HEK293 (cell line): ENCODE measurements around the gene STX1B.
"Not testable (repeated sequence)": the region's sequence is repeated elsewhere in the genome, so short reads cannot be mapped to it uniquely, and the experiment has no call there.

ENCODE experiments used
- CTCF ChIA-PET: fragments of 350-600 bp; formaldehyde crosslinking; extraction: SDS; loops from one replicate; lab custom pipeline; 2021; ENCODE audit warnings: antibody characterized with exemption; lab: Yijun Ruan, JAX
- POLR2A ChIA-PET: fragments of 300-600 bp; formaldehyde crosslinking; extraction: SDS; loops from one replicate; lab custom pipeline; 2020; ENCODE audit warnings: antibody characterized with exemption, inconsistent platforms; lab: Yijun Ruan, JAX
- H3K27ac ChIP-seq: fragments of 200-500 bp; sonication (Bioruptor generic); 2 replicates; pipeline ENCODE4 v1.5.1; 2014; ENCODE audit warnings: low read depth, low read length, control low read depth, inconsistent platforms; ENCODE audit errors: extremely low read depth
- H3K36me3 ChIP-seq, 2 experiments: fragments of 200-500 bp in 1 of 2; sonication (Bioruptor generic) in 1 of 2; 1 replicate in 1 of 2; 2 replicates in 1 of 2; pipeline ENCODE4 v1.5.1; 2014 to 2017; ENCODE audit warnings: inconsistent platforms in 2 of 2, low read length in 2 of 2; ENCODE audit not compliant: control insufficient read depth in 2 of 2, insufficient read depth in 1 of 2
- H3K4me1 ChIP-seq: fragments of 200-500 bp; sonication (Bioruptor generic); 2 replicates; pipeline ENCODE4 v1.5.1; 2014; ENCODE audit warnings: mild to moderate bottlenecking, low read length, inconsistent platforms; ENCODE audit not compliant: control insufficient read depth, insufficient read depth
- H3K4me3 ChIP-seq: 2 replicates; pipeline ENCODE4 v1.5.1; 2011; ENCODE audit warnings: low read depth, mild to moderate bottlenecking, control low read depth, low read length, moderate library complexity
- H3K9me3 ChIP-seq: fragments of 200-500 bp; sonication (Bioruptor generic); 2 replicates; pipeline ENCODE4 v1.5.1; 2014; ENCODE audit warnings: low read depth, low read length, inconsistent platforms; ENCODE audit not compliant: control insufficient read depth, insufficient read depth
- EGR2 ChIP-seq: fragments of 450-650 bp; formaldehyde crosslinking; IDR thresholded peaks from 2 replicates; pipeline ENCODE4 v1.5.1; 2016; ENCODE audit warnings: low read depth, missing biosample characterization, missing genetic modification characterization
- FEZF1 ChIP-seq: fragments of 450-650 bp; formaldehyde crosslinking; IDR thresholded peaks from 2 replicates; pipeline ENCODE4 v1.5.1; 2016; ENCODE audit warnings: missing biosample characterization, missing genetic modification characterization
- TRIM28 ChIP-seq: IDR thresholded peaks from 2 replicates; pipeline ENCODE4 v1.6.1; 2011; ENCODE audit warnings: low read length, control low read depth, borderline replicate concordance
- ZBTB20 ChIP-seq: fragments of 450-650 bp; formaldehyde crosslinking; IDR thresholded peaks from 2 replicates; pipeline ENCODE4 v1.5.1; 2016; ENCODE audit warnings: missing biosample characterization, missing genetic modification characterization
- ZFHX2 ChIP-seq: fragments of 450-650 bp; formaldehyde crosslinking; conservative IDR thresholded peaks from 2 replicates; pipeline ENCODE4 v1.5.1; 2016; ENCODE audit warnings: missing biosample characterization, missing genetic modification characterization
- ZNF10 ChIP-seq: fragments of 450-650 bp; formaldehyde crosslinking; IDR thresholded peaks from 2 replicates; pipeline ENCODE4 v1.5.1; 2017; ENCODE audit warnings: missing biosample characterization, missing genetic modification characterization
- ZNF121 ChIP-seq: fragments of 450-650 bp; formaldehyde crosslinking; IDR thresholded peaks from 2 replicates; pipeline ENCODE4 v1.5.1; 2016; ENCODE audit warnings: missing biosample characterization, missing genetic modification characterization
- ZNF19 ChIP-seq: fragments of 450-650 bp; formaldehyde crosslinking; IDR thresholded peaks from 2 replicates; pipeline ENCODE4; 2016; ENCODE audit warnings: missing biosample characterization, missing genetic modification characterization, low read depth
- ZNF350 ChIP-seq: fragments of 450-650 bp; formaldehyde crosslinking; IDR thresholded peaks from 2 replicates; pipeline ENCODE4 v1.5.0; 2017; ENCODE audit warnings: missing biosample characterization, mild to moderate bottlenecking, missing genetic modification characterization
- ZNF600 ChIP-seq: fragments of 450-650 bp; formaldehyde crosslinking; IDR thresholded peaks from 2 replicates; pipeline ENCODE4 v1.5.1; 2016; ENCODE audit warnings: missing biosample characterization, missing genetic modification characterization
- ZNF677 ChIP-seq: fragments of 450-650 bp; IDR thresholded peaks from 2 replicates; pipeline ENCODE4 v1.5.0; 2018; ENCODE audit warnings: missing biosample characterization, mild to moderate bottlenecking, missing genetic modification characterization, moderate library complexity
- ZNF707 ChIP-seq: fragments of 450-650 bp; formaldehyde crosslinking; IDR thresholded peaks from 2 replicates; pipeline ENCODE4 v1.5.1; 2016; ENCODE audit warnings: missing biosample characterization, missing genetic modification characterization
- ZNF768 ChIP-seq: fragments of 450-650 bp; formaldehyde crosslinking; IDR thresholded peaks from 2 replicates; pipeline ENCODE4 v1.5.1; 2018; ENCODE audit warnings: missing biosample characterization, mild to moderate bottlenecking, missing genetic modification characterization
- TF ChIP-seq, protein P1 (sequence below): fragments of 450-650 bp; formaldehyde crosslinking; IDR thresholded peaks from 2 replicates; pipeline ENCODE4 v1.5.1; 2016; ENCODE audit warnings: missing biosample characterization, missing genetic modification characterization
- TF ChIP-seq, protein P2 (sequence below): fragments of 450-650 bp; formaldehyde crosslinking; IDR thresholded peaks from 2 replicates; pipeline ENCODE4 v1.5.1; 2017; ENCODE audit warnings: missing biosample characterization, missing genetic modification characterization
- TF ChIP-seq, protein P3 (sequence below): fragments of 450-650 bp; formaldehyde crosslinking; IDR thresholded peaks from 2 replicates; pipeline ENCODE4 v1.5.1; 2016; ENCODE audit warnings: missing biosample characterization, missing genetic modification characterization, borderline replicate concordance

The STX1B gene

DNA sequence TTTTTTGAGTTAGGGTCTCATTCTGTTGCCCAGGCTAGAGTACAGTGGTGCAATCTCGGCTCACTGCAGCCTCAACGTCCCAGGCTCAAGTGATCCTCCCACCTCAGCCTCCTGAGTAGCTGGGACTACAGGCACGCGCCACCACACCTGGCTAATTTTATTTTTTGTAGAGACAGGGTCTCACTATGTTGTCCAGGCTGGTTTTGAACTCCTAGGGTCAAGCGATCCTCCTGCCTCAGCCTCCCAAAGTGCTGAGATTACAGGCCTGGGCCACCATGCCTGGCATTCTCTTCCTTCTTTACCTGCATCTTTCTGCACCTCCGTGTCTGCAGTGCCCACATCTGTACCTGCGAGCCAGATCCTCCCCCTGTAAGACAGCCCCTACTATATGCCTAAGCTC lies 1.4 kb upstream of the STX1B start:
- peak; percentile 81 for TF ChIP-seq ZNF121 (tag by site-specific recombination)
- POLR2A ChIA-PET, H3K9me3 ChIP-seq, H3K4me1 ChIP-seq, H3K36me3 ChIP-seq, H3K4me3 ChIP-seq, H3K27ac ChIP-seq: not testable (repeated sequence)
- CTCF ChIA-PET = interaction anchor here (1.0 kb wide), 1 partner anchor 14 kb away, joined by 5 read pairs; no protein-coding TSS in a partner anchor

DNA sequence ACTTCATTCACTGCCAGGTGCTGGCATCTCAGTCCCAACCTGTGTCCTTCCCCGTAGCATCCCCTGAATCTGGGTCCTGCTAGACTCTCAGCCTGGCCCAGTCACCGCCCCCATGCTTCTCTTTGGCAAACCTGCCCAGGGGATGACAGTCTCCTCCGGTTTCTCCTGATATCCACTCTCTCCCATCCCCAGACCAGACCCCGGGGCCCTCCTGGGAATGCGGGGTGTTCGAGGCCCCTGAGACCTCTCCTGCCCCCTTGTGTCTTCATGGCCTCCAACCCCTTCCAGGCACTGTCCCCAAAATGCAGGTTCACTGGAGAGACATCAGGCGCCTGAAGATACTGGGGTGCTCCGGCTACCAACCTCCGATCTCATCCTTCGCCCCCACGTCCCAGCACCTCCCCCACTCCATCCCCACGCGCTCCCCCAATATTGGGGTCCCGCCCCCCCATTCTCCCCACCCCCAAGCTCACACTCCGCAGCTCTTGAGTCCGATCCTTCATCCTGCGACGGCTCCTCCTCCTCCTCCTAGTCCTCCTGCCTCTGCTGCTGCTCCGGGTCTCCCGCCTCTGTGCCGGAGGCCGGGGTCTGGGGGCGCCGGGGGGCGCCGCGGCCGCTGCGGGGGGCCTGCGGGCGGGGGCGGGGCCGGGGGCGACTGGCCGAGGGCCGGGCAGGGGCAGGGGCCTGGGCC lies 399 bp downstream of the STX1B start:
- Histone ChIP-seq H3K9me3 (no peaks in the 10 kb centered on the region), H3K36me3 (no peaks in the 10 kb centered on the region), H3K4me3 (no peak overlapping the region), H3K4me1 (no peaks in the 10 kb centered on the region), H3K27ac (no peak overlapping the region)
- ChIA-PET POLR2A (interaction anchor here (0.6 kb wide), 1 partner anchor 425 kb away, joined by 3 read pairs; no protein-coding TSS in a partner anchor), CTCF (no interaction called here)
- TF ChIP-seq ZNF19 (tag by site-specific recombination) = no peak
- peak; percentile 49 for TF ChIP-seq ZBTB20 (tag by site-specific recombination)
- 0 out of 2 replicates have a peak, but pooled peaks have one; percentile 35 for TF ChIP-seq ZFHX2 (tag by site-specific recombination)
- TF ChIP-seq, protein P1, sequence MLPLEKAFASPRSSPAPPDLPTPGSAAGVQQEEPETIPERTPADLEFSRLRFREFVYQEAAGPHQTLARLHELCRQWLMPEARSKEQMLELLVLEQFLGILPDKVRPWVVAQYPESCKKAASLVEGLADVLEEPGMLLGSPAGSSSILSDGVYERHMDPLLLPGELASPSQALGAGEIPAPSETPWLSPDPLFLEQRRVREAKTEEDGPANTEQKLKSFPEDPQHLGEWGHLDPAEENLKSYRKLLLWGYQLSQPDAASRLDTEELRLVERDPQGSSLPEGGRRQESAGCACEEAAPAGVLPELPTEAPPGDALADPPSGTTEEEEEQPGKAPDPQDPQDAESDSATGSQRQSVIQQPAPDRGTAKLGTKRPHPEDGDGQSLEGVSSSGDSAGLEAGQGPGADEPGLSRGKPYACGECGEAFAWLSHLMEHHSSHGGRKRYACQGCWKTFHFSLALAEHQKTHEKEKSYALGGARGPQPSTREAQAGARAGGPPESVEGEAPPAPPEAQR = peak; percentile 10; the same call in 1 of the 2 replicates

DNA sequence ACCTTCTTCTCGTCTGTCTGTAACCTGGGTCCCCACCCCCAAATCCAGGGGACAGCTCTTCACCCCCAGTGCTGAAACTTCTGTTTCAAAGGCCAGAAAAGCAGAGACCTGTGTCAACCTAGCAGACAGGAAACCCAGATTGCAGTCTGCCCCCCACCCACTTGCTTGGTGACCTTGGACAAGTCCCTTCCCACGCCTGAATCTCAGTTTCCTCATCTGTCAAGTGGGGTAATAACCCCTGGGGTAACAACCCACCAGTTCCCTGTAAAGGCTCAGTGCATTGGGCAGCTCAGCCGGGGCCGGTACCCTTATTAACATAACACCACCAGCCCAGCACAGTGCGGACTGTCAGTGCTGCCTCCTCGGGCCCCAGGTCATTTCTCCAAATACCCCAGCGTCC lies 1.3 kb downstream of the STX1B start:
- CTCF ChIA-PET = interaction anchor here (1.0 to 1.3 kb wide), 2 partner anchors 10 to 23 kb away, joined by 4 to 5 read pairs; no protein-coding TSS in a partner anchor
- Histone ChIP-seq H3K36me3 (no peaks in the 10 kb centered on the region), H3K27ac (no peak overlapping the region), H3K9me3 (no peaks in the 10 kb centered on the region), H3K4me1 (no peaks in the 10 kb centered on the region), H3K4me3 (no peak overlapping the region)
- POLR2A ChIA-PET = no interaction called here
- no peak for TF ChIP-seq ZNF707 (tag by site-specific recombination)
- no peak for TF ChIP-seq EGR2 (tag by site-specific recombination)
- TF ChIP-seq ZNF10 = no peak

DNA sequence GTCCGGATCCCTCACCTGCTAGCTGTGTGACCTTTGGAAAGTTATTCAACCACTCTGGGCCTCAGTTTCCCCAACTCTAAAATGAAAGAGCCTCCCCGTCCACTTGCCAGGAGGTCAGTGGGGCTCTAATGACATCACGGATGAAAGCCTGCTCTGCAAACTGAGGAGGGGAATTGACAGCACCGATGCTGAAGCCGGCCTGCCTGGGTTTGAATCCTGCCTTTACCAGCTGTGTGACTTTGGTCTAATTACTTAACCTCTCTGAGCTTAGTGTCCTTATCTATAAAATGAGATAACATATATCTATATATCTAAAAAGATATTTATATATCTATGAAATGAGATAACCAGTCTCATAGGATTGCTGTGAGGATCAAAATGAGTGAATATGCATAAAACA lies 1.9 kb downstream of the STX1B start:
- ChIA-PET POLR2A (interaction anchor here (0.6 kb wide), 1 partner anchor 12 kb away, joined by 3 read pairs; no protein-coding TSS in a partner anchor), CTCF (interaction anchor here (1.0 to 1.3 kb wide), 2 partner anchors 9 to 22 kb away, joined by 4 to 5 read pairs; no protein-coding TSS in a partner anchor)
- no peak overlapping the region for H3K4me3 ChIP-seq
- H3K36me3 ChIP-seq = no peaks in the 10 kb centered on the region
- TF ChIP-seq ZNF677 (tag by site-specific recombination) (no peak), ZNF350 (tag by site-specific recombination) (no peak), ZNF600 (tag by site-specific recombination) (no peak), TRIM28 (no peak), FEZF1 (tag by site-specific recombination) (no peak), ZNF768 (0 out of 2 replicates have a peak, but pooled peaks have one; percentile 79)
- TF ChIP-seq, protein P2, sequence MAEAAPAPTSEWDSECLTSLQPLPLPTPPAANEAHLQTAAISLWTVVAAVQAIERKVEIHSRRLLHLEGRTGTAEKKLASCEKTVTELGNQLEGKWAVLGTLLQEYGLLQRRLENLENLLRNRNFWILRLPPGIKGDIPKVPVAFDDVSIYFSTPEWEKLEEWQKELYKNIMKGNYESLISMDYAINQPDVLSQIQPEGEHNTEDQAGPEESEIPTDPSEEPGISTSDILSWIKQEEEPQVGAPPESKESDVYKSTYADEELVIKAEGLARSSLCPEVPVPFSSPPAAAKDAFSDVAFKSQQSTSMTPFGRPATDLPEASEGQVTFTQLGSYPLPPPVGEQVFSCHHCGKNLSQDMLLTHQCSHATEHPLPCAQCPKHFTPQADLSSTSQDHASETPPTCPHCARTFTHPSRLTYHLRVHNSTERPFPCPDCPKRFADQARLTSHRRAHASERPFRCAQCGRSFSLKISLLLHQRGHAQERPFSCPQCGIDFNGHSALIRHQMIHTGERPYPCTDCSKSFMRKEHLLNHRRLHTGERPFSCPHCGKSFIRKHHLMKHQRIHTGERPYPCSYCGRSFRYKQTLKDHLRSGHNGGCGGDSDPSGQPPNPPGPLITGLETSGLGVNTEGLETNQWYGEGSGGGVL = 0 out of 2 replicates have a peak, but pooled peaks have one; percentile 2
- TF ChIP-seq, protein P3, sequence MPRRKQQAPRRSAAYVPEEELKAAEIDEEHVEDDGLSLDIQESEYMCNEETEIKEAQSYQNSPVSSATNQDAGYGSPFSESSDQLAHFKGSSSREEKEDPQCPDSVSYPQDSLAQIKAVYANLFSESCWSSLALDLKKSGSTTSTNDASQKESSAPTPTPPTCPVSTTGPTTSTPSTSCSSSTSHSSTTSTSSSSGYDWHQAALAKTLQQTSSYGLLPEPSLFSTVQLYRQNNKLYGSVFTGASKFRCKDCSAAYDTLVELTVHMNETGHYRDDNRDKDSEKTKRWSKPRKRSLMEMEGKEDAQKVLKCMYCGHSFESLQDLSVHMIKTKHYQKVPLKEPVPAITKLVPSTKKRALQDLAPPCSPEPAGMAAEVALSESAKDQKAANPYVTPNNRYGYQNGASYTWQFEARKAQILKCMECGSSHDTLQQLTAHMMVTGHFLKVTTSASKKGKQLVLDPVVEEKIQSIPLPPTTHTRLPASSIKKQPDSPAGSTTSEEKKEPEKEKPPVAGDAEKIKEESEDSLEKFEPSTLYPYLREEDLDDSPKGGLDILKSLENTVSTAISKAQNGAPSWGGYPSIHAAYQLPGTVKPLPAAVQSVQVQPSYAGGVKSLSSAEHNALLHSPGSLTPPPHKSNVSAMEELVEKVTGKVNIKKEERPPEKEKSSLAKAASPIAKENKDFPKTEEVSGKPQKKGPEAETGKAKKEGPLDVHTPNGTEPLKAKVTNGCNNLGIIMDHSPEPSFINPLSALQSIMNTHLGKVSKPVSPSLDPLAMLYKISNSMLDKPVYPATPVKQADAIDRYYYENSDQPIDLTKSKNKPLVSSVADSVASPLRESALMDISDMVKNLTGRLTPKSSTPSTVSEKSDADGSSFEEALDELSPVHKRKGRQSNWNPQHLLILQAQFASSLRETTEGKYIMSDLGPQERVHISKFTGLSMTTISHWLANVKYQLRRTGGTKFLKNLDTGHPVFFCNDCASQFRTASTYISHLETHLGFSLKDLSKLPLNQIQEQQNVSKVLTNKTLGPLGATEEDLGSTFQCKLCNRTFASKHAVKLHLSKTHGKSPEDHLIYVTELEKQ = no peak
- H3K9me3 ChIP-seq = no peaks in the 10 kb centered on the region
- no peaks in the 10 kb centered on the region for H3K4me1 ChIP-seq
- H3K27ac ChIP-seq = no peak overlapping the region
